Suppressor macrophage (primary cell): ENCODE results near the gene SOX5.

Source experiments
- DNase-seq, 4 experiments: peaks; one replicate each; pipeline ENCODE4 v3.0.0-alpha.2; 2020 to 2022
- total RNA-seq, 17 experiments: gene quantifications; one replicate each; lab custom pipeline; 2026; ENCODE audit warnings: mixed read lengths in 6 of 17, inconsistent platforms in 3 of 17; lab: John Stamatoyannopoulos, UW

SOX5 gene
- 0 to 5.7 (median 0.10) reads per million in 17 experiments for total RNA-seq

DNA sequence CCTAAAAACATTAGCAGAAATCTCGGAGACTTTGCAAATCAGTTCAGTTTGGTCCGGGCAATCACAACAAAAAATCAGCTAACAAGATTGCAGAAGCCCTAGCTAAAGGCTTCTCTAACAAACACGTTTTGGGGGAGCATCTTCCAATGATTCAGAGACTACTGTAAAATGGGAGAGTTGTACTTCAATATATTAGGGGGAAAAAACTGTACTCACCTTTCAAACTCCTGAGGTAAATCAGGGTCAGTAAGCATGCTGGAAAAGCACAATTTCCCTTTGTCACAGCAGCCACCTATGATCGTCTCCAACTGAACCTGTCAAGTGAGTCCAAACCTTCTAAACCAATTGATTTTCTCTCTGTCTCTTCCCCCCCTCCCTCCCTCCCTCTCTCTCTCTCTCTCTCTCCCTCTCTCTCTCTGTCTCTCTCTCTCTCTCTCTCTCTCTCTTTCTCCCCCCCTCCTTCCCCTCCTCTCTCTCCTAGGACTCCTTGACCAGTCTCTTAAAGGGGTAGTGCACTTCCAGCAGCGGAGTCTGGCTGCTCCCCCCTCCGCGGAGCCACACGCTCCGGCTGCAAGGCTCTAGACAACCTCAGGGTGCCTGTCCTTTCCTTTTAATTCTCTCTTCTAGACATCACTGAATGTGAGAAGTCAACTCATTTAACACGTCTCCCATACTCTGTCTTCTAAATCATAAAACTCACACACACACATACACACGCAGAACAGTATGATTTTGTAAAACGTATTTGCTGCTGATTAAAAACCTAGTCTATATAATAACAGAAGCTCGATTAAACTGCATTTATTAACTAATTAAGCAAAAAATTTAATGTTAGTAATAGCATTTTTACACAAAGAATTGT lies at the start of gene SOX5:
Gene SOX5 (minus strand): TSS at position 323 of the 862 bp plus-strand sequence. CDS start 69 bp downstream, at position 254.
- DNase-seq = no peak

DNA sequence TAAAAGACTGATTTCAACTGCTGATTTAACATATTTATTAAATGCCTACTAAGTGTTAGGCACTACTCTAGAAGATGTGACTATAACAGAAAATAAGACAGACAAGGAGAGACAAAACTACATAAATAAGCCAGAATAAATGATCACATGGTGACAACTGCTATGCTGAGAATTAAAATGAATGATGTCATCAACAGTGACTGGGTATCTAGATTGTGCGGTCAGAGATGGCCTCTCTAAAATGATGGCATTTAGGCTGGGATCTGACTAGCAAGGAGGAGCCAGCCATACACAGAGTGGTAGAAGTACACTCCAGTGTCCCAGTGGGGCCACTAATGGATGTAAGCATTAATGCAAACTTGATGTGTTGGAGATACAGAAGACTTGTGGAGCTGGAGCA lies 37.6 kb upstream of the SOX5 start:
- DNase-seq = no peak

DNA sequence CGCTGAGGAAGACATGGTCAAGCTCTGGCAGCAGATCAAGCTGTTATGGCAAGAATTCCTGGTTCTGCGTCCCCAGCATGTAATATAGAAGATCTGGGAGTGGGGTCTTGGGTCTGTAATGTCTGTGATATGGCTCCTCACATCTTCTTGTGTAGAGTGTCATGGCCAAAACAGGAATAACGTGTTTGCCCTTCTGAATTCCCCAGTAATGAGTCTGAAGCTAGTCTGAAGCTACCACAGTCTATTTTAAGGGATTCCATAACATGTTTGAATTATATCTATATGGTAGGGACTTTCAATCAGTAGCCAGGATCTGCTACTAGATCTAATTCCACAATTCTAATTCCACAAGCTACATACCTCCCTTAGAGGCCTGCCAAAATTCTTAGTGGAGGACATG lies 31.4 kb upstream of the SOX5 start:
- no peak for DNase-seq

DNA sequence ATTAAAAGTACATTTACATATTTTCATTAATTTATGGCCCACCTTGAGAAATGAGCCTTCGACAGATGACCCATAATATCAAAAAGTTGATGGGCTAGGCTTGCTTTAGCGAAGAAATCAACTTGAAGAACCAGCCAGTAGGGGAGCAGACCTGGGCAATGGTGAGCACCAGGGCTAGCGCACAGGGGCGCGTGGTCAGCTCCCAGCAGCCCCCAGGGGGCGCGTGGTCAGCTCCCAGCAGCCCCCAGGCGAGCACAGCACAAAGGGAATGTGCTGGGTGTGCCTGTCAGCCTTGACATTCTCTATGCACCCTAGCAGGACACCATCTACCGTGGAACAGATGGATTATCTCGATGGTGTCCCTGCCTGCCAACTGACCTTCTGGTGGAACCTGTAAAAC lies 15.3 kb upstream of the SOX5 start:
- DNase-seq = no peak

DNA sequence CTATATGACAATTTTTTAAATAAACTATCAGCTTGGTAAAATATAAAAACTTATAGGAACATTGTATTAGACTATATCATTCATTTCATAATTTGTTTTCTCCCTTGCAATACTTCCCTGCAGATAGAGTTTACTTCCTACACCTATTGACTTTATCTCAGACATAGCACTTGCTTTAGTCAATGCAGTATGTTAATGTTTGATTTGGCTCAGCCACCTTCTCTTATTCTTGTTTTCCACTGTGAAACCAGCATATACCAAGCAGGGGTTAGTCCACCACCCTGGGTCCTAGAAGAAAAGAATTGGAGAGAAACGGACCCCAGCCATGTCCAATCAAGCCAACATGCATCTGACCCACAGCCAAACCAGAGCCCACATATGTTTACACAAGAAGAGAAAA lies 10.4 kb upstream of the SOX5 start:
- DNase-seq = no peak

DNA sequence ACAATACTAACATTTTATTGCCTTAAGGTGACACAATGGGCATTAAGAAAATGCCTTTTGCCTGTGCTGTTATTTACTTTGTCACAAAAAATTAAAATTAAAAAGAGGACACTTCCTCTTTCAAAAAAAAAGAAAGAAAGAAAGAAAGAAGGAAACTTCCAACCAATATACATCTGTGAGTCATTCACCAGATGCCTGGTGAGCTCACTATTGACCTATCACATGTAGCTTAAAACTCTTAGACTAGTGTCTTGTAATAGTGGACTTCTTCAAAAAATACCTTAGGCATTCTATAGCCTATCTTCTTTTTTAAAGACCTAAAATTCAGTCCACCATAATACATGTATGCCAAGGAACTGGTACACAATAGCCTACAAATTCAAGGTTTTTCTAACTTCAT lies 4.9 kb upstream of the SOX5 start:
- DNase-seq = no peak

DNA sequence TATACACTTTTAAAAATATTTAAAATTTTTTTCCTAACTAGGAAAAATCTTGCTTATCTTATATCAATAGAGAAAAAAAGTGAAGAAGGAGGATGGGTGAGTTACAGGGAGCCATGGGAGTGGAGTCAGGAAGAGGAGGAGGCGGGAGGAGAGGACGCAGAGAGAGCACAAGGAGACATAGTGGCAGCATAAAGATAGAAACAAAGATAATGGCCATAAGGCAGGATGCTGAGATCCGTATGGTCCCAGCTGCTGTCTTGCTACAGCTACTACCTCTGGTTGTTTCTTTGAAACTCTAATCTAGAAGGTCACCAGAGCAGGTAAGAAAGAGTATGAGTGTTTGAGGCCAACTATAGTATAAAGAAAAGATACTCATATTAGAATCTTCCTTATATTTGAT lies 2.6 kb upstream of the SOX5 start:
- no peak for DNase-seq

DNA sequence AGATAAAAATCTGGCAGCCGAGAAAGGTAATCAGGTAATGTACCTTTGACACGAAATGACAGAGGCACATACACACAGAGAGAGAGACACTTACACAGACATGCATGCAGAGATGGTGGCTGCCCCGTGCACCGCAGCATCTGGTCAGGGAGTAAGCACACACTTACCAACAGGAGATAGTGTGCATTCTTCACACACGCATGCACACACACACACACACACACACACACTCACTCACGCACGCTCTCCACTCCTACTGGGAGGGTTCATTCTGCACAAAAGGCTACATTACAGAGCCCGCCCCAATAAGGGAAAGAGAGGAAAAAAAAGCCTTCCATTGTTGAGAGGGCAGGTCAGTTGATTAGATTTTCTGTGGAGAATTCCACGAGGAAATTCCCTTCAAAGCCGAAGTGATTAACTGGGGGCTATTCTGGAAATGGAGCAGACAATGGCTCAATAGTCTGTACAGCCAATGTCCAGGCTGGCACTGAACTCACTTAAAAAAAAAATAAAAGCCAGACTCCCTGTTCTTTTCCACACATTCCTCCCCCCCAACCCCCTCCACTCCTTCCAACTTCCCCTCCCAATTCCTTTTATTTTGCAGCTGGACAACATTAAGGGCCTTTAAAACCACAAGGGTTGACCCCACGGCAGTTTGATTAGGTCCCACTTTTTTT lies 1.4 kb upstream of the SOX5 start:
- no peak for DNase-seq

DNA sequence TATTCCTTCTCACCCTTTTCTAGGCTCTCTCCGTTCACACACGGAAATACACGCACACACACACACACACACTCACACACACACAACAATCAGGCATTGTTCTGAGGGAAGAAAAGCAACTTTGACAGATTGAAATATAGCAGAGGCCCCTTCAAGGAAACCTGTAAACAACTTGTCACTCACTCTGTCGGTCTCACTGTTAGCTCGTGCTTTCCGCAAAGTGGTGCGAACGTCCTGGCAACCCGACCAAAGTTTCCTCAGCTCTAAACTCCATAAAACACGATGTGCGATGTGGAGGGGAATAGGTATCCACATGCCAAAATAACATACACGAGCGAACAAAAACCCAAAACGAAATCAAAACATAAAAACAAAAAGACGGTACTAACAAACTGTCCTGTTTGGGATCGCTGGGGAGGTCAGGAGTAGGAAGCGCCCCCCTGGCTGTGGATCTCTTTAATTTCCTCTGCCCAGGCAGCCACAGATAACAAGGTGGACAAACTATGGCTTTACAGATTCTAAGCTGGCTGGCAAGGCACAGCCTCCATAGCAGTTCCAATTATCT lies 822 bp upstream of the SOX5 start:
- DNase-seq = no peak

DNA sequence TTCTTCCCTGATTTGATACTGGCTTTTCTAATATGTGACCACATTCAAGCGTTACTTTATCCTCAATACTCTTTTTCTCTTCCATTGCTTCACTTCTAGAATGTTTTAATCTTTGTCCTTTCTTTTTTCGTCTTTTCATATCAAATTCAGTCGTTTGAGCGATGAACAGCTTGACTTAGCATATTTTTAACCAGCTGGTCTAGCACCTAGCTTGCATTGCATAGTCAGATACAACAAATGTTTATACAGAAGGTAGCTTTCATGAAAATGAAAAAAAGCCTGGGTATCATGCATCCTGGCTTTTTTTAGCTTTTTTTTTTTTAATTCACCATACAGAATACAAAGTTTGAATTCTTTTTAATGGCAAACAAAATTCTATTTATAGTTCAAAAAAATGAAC lies 1.2 kb downstream of the SOX5 start:
- no peak for DNase-seq

DNA sequence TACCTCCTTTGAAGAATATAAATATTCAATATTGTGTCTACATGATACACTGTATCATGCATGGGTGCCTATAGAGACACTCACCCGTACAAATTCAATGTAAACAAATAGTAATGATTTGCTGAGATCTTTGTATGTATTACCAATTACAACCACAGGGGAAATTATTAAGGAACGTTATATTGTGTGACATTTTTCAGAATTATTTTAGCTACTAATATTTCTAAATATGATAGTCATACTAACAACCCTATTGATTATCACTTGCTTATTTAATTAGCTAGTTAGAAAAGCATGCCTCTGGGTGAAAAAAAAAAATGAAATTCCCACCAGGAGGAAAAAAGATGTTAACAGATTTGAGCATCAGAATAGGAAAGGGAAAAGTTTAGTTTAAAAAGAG lies 2.1 kb downstream of the SOX5 start:
- no peak for DNase-seq

DNA sequence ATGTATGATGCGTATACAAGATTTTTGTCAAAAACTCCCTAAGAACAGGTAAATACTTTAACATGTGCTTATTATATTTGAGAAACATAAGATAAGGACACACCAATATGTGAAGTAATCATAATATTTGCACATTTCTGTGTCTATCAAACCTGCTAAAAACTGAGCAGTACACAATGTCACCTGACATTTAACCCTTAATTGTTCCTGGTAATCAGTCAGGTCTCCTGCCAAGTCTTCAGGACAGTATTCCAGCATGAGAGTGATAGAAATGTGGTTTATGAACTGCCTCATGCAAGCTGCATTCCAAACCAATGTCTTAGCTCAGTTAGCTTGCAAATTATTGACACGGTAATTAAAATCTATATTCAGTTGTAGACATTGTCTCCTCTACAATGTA lies 4.2 kb downstream of the SOX5 start:
- DNase-seq = no peak

DNA sequence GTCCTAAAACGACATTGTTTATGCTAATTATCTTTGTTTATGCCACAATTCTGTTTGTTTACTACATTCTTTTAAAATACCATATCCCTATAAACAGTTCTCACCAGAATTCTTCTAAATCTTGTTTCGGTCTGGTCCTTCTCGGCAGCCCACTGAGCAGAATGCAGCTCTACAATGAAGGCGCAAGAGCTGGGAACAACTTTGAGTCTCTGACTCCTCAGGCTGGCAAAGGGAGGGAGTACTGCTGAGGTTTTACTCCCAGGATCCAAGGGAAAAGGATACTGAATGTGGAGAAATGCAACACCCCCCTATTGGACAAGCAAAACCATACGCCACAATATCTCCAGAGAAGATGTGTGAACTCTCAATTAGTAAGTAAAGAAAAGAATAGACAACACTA lies 5.4 kb downstream of the SOX5 start:
- no peak for DNase-seq

DNA sequence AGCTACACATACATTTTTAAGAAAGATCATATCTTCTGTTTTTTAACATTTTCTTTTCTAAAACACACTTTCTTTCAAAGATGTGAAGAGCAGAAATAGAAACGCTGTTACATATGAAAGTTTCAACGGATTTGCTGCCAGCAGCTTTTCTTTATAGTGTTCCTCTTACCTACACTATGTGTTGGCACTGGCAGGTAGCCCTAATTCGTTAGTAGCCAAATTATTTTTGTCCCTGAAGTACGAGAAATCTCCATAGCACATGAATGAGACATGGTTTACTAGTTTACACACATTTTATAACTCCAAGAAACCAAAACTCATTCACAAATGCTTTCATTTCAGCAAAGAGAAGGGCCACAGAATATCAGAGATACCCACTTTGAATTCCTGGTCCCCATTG lies 6.6 kb downstream of the SOX5 start:
- no peak for DNase-seq

DNA sequence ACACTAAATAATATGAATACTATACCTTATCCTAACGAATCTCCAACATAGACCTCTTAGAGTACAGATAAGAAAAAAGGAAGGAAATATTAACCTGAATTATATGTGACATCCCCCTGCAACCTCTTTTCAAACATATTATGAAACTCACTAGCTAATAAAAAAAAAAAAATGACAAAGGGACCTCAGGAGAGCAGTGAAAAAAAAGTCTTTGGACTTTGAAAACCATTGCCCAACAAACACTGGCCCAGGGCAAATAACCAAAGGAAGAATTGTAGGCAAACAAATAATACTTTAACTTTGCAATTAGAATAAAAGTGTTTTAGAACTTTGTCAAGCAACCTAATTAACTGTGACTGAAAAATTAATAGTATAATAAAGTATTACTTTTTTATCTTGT lies 7.7 kb downstream of the SOX5 start:
- no peak for DNase-seq

DNA sequence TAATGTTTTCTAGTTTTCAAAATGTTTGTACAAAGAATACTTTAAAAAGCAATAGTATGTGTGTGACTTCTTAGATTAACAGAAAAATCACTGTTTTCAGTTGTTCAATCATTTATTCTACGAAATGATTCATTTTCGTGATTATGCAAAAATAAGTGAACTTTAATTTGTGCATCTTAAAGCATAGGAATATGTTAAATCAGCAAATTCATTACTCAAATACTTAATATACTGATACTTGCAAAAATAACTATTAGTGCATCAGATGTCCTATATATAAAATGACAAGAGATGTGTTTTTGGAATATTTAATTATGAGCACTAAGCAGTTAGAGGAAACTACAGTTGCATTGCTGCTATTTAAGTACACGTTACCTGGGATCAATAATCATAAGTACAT lies 11.0 kb downstream of the SOX5 start:
- no peak for DNase-seq

DNA sequence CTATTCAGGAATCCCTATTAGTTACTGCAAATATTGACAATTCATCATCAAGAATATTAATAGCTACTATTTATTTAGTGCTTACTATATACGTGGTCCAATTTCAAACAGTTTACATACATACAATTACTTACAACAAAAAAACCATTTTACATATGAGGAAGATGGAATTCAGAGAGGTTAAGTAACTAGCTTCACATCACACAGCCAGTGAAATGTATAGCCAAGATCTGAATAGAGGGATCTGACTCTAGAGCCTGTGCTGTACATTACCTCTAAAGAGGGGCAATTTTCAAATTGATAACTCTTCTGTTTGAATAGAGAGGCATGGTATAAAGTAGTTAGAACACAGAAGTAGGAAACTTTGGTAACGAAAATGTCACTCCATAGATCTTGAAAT lies 18.3 kb downstream of the SOX5 start:
- DNase-seq = no peak

DNA sequence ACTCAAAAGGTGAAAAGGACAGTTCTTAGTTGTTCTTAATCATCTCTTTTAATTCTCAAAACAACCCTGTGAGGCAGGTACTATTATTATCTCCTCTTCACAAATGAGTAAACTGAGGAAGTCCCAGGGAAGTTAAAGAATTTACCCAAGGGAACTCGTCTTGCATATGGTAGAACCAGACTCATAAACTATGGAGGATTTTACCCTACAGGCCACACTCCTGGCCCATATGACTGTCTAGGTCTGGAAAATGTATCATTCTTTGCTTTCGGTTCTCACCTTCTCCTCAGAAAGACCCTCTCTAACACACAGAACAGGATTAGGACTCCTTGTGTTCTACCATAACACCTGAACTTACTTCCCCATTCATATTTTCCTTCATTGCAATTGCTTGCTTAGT lies 18.9 kb downstream of the SOX5 start:
- DNase-seq = no peak

DNA sequence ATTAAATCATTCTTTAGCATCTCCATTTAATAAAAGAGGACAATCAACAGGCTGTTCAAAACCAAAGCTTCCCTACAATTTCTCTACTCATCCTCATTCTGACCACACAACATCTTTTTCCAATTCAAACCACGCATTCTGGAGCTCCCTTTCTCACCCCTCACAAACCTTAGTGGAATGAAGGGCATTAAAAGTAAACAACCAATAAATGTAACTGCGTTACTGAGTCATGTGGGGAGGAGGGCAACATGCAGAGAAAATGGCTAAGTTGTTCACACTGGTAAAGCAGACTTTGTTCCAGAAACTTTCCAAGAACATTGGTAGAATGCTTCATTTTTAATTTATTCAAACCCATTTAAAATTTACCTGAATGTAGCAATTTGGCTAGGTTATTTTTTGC lies 19.6 kb downstream of the SOX5 start:
- DNase-seq = no peak

DNA sequence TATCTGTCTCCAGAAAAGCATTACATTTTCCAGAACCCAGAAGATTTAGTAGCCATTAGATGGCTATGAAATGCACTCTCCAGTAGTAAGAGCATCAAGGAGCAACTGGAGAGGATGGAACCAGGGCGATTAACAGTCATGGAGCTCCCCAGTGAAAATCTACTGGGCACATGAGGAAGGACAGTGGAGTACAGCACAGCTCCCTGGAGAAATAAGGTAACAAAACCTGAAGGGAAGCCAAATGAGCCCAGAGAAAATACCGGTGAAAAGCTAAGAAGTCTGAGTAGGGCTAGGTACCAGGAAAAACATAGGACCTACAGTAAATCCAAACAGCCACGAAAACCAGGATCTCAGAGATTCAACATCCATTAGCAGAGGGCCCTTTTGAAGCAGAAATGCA lies 21.6 kb downstream of the SOX5 start:
- no peak for DNase-seq

DNA sequence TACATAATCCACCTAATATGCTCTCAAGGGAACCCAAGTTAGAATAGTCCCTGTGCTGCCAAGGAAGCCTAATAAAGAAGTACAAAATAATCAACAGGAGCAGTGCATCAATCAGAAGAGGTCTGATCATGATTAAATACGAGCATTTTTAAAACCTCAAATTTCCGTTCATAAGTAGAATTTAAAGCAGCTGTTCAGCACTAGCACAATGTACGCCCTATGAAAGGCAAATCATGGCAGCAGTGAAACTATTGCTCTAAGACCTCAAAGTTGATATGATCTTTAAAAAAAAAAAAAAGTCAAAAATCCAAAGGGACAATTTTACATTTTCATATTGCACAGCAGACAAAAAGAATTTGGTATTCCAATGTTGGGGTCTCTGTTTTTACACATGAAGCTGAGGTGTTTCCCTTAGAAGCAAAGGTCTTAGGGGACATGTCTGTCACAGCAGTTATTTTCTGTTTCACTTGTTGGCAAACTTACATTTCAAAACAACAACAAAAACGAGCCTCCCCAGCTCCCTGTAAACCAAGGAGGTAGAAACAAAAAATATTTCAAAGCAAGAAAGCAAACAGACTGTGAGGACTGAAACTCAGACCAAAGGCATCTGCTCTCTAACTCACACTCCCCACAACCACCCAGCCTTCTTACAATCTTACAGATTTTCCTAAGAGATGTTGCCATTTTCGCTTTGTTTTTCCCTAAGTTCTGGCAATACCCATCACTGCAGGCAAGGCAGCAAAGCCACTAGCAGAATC lies 28.2 kb downstream of the SOX5 start:
- DNase-seq = no peak

DNA sequence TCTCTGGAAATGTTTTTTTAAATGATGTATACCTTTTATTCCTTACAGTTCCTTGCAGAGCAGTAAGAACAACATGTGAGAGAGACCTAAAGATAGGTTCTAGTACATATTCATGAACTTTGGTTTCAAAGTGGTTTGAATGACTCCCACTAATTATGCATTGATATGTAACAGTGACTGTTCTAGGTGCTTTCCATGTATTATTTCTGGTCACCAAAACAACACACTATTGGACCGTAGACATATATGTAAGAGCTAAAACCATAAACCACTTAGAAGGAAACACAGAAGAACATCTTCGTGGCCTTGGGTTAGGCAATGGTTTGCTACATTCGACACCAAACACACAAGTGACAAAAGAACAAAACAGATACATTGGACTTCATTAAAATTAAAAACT lies 37.9 kb downstream of the SOX5 start:
- DNase-seq = no peak

DNA sequence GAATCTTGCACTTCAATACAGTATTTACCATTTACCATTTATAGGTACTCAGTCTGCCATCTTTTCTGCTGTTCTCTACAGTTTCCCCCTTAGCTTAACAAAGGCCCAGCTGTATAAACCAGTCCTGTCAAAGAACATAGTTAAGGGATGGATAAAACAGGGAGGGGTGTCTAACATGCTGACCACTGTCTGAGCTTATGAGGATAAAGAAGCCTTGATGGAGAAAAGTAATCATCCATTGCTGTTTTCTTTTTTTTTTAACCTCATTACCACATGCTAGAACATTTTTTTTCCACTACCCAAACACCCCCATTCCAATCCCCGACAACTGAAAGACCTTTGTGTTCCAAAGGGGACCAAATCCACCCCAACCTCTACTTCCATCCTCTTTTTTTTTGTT lies 39.9 kb downstream of the SOX5 start:
- no peak for DNase-seq
